AG10803 (cell line): ENCODE data around the gene MERTK.
A peak's percentile ranks its signal among the peaks of the same experiment; 100 is the strongest.

ENCODE experiments used
- DNase-seq: peaks from one replicate; pipeline ENCODE4 v3.0.0; 2010; ENCODE audit warnings: low read depth
- H3K4me3 ChIP-seq: 2 replicates; pipeline ENCODE4 v1.5.1; 2011; ENCODE audit warnings: mild to moderate bottlenecking, low read length, control low read depth
- CTCF ChIP-seq: conservative IDR thresholded peaks from 2 replicates; pipeline ENCODE4 v1.5.1; 2011; ENCODE audit warnings: mild to moderate bottlenecking, low read length, control low read depth, inconsistent platforms

The MERTK gene

GRCh38 chr2:112054847-112055729, 156.7 kb downstream of the MERTK start, which contains the start of gene TMEM87B:
Gene TMEM87B, plus strand, starts transcription at chr2:112055269. Its CDS starts 323 bp downstream, at chr2:112055592.
- peak; percentile 98 for DNase-seq
- TF ChIP-seq CTCF, result no peak
- peak within 1 kb of the TSS; percentile 90 for H3K4me3 ChIP-seq

GRCh38 chr2:112055730-112056625, 157.6 kb downstream of the MERTK start:
- TF ChIP-seq CTCF, result no peak
- peak; percentile 93 for DNase-seq
- H3K4me3 ChIP-seq, result peak overlapping the region; percentile 88

DNA sequence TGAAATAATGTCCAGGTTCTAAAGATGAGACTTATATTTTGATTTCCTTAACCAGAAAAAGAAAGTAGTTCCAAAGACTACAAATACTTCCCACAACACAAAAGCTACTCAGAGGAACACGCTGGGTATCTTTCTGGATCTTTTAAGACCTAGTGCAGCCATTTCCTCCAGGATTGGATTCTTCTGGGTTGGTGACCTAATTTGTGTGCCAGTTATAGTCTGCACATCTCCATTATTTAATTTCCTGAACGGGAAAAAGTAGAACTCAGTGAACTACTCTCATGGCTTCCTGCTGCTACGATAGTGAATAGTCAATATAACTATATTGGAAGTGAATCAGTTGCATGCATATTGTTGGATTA, 158.2 kb downstream of the MERTK start:
- H3K4me3 ChIP-seq, result peak overlapping the region; percentile 88
- TF ChIP-seq CTCF, result no peak
- DNase-seq, result no peak

DNA sequence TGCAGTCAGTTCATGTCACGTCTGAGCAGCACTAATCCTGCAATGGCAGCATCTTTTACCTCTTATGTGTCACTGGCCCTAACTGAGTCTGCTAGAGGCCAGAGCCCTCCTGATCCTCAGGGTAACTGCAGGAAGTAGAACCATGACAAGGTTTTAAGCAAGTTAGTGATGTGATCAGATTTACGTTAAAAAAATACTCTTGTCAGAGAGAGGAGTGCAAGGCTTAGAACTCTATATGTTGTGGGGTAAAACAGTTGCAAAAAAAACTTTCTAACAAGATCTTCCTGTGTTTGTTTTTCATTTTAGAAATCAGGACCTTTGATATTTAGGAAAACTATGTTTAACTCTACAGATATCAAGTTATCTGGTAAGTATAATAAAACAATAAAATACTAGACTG, 161.3 kb downstream of the MERTK start:
- DNase-seq, result no peak
- H3K4me3 ChIP-seq, result no peak overlapping the region

GRCh38 chr2:112061299-112061698, 162.9 kb downstream of the MERTK start:
- H3K4me3 ChIP-seq, result no peak overlapping the region
- TF ChIP-seq CTCF, result no peak
- no peak for DNase-seq

More for the DNA sequence above, 161.3 kb downstream of the MERTK start:
- TF ChIP-seq CTCF, result no peak

DNA sequence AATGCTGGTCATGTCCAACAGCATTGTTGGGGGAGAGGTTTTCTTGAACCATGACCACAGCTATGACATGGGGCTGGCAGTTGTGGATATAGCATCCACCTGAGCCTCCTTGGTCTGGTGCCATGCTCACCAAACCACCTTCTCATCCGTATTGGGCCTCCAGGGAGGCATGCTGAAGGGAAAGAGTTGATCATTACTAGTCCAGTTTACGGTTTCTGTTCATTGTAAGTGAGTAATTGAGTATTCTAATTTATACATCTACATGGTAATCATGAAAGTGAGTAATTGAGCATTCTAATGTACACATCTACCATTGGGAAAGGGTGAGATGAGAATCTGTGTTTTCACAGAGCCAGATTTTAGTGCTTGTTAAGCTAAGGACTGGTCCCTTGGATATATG, 163.4 kb downstream of the MERTK start:
- DNase-seq, result no peak
- no peak for TF ChIP-seq CTCF
- H3K4me3 ChIP-seq, result no peak overlapping the region
